AG09319 (cell line): ENCODE measurements around the gene TDG.

Source experiments
- DNase-seq: peaks from one replicate; pipeline ENCODE4 v3.0.0-alpha.2; 2010; ENCODE audit warnings: low read depth; ENCODE audit errors: extremely low read depth
- TF ChIP-seq, protein P1 (sequence below): IDR thresholded peaks from 2 replicates; pipeline ENCODE4 v1.5.1; 2011; ENCODE audit warnings: low read depth, mild to moderate bottlenecking, inconsistent platforms, low read length, moderate library complexity

Gene TDG

DNA sequence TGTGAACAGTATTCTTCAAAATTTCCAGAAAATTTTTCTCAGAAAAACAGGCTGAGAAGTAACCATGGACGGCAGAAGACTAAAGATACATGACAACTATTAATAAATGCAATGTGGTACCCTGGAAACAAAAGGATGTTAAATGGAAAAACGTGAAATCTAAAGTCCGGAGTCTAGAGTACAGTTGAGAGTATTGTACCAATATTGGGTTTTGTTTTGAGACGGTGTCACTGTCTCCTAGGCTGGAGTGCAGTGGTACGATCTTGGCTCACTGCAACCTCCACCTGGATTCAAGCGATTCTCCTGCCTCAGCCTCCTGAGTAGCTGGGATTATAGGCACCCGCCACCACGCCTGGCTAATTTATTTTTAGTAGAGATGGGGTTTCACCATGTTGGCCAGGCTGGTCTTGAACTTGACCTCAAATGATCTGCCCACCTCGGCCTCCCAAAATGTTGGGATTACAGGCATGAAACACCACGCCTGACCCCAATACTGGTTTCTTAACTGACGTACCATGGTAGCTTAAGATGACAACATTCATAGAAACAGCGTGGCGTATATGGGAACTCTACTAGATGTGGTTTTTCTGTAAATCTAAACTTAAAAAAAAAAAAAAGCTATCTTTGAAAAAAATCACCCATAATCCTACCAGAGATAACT, 16.8 kb upstream of the TDG start:
- TF ChIP-seq, protein P1, sequence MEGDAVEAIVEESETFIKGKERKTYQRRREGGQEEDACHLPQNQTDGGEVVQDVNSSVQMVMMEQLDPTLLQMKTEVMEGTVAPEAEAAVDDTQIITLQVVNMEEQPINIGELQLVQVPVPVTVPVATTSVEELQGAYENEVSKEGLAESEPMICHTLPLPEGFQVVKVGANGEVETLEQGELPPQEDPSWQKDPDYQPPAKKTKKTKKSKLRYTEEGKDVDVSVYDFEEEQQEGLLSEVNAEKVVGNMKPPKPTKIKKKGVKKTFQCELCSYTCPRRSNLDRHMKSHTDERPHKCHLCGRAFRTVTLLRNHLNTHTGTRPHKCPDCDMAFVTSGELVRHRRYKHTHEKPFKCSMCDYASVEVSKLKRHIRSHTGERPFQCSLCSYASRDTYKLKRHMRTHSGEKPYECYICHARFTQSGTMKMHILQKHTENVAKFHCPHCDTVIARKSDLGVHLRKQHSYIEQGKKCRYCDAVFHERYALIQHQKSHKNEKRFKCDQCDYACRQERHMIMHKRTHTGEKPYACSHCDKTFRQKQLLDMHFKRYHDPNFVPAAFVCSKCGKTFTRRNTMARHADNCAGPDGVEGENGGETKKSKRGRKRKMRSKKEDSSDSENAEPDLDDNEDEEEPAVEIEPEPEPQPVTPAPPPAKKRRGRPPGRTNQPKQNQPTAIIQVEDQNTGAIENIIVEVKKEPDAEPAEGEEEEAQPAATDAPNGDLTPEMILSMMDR, result no peak
- DNase-seq, result no peak

DNA sequence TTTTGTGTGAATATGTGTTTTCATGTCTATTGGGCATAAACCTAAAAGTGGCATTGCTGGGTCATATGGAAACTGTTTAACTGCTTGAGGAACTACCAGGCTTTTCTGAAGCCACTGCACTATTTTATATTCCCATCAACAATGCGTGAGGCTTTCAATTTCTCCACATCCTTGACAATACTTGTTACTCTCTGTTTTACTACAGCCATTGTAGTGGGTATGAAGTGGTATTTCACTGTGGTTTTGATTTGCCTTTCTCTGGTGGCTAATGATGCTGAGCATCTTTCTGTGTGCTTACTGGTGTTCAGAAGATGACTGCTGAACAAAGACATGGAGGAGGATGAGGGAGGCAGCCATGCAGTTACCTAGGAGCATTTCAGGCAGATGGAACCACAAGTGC, 13.2 kb upstream of the TDG start:
- no peak for DNase-seq
- TF ChIP-seq, protein P1, result no peak

DNA sequence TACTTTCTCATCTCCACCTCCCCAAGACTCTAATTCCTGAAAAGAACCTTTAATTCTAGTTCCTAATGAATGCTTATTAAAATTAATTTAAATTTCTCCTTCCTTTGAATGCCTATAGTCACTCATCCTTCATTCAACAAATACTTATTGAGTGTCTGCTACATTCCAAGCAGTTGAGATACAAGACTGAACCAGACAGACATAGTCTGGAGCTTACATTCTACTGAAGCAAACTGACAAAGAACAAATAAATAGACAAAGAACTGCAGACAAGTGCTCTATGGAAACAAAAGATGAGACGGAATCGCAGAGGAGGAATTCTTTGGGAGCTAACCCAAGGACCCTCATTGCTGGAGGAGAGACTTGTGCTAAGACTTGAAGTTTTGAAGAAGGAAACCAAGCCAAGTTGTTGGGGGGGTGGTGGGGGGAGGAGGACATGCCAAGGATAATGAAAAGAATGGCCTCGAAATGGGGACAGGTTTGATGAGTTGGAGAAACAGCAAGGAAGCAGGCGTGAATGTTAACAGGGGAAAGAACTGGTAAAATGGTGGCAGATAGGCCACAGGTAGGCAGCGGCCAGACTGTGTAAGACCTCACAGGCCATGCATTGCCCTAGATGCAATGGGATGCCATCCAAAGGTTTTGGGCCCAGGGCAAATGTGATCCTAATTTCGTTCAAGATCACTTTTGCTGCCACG, 9.7 kb upstream of the TDG start:
- TF ChIP-seq, protein P1, result no peak
- no peak for DNase-seq

DNA sequence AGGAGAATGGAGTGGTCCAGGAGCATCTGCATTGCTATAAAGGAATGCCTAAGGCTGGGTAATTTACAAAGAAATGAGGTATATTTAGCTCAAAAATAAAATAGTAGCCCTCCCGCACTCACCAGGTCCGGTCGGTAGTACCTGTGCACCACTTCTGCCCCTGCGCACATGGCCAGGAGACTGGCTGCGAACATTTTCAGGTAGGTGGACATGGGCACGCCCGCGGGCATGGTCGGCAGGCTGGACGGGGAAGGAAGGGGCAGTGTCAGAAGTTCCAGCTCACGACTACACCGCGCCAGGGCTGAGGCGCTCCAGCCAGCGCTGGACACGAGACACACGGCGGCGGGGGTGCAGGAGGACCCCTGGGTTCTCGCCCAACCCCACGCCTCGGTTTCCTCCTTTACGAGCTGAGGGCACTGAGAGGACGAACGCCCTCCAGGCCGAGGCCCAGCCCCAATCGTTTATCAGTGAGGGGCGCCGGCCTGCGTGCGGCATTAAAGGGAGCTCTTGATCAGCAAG, 9.1 kb upstream of the TDG start:
- DNase-seq, result no peak
- TF ChIP-seq, protein P1, result no peak; the same call in 1 of the 2 replicates

DNA sequence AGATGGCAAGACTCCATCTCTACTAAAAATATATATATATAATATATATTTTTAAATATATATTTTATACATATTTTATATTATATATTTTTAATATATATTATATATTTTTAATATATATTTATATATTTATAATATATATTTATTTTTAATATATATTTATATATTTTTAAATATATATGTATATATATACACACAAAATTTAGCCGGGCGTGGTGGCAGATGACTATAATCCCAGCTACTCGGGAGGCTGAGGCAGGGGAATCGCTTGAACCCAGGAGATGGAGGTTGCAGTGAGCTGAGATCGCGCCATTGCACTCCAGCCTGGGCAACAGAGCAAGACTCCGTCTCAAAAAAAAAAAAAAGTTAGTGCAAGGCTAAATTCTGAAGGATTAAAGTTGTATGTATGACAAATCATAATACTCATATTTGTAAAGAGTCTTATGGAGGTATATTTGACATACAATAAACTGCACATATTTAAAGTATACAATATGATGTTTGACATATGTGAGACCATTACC, 7.7 kb upstream of the TDG start:
- DNase-seq, result no peak
- TF ChIP-seq, protein P1, result no peak

DNA sequence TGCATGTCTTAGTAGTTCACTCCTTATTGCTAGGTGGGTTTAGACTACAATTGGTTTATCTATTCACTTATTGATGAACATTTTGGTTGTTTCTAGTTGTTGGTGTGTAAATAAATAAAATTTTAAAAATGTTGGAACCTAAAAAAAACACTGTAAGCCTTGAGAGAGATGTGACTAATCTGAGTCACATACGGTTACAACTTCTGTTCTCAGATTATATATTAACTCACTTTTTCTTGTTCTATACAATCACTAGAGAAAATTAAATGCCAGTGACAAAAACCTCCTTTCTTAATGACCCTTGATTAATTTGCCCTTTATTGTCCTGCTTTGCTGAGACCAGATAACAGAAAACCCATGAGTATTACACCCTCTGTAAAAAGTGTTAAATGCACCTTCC, 7.1 kb upstream of the TDG start:
- DNase-seq, result no peak
- TF ChIP-seq, protein P1, result no peak

DNA sequence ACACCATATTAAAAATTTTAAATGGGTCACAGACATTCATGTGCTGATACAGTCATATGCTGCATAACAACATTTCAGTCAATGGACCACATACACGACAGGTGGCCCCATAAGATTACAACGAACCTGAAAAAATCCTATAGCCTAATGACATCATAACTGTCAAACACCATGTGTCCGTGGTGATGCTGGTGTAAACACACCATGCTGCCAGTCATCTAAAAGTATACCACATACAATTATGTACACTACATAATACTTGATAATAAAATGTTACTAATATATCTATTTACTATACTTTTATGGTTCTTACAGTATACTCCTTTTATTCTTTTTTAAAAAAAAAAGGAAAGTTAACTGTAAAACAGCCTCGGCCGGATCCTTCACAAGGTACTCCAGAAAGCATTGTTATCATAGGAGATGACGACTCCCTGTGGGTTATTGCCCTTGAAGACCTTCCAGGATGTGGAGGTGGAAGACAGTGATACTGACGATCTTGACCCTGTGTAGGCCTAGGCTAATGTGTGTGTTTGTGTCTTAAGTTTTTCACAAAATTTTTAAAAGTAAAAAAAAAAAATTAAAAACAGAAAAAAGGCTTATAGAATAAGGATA, 5.0 kb upstream of the TDG start:
- DNase-seq, result no peak
- TF ChIP-seq, protein P1, result no peak
